GM19099 (cell line): ENCODE data around the gene VEGFA.

Experiments
- POLR2A ChIP-seq: IDR thresholded peaks from 3 replicates; pipeline ENCODE4 v1.6.1; 2011; ENCODE audit warnings: low read depth; ENCODE audit not compliant: insufficient read length; ENCODE audit errors: extremely low read depth

Gene VEGFA

GRCh38 chr6:43793154-43793874 is 23.3 kb downstream of the VEGFA start:
- no peak for TF ChIP-seq POLR2A

GRCh38 chr6:43793875-43794242 is 23.8 kb downstream of the VEGFA start:
- no peak for TF ChIP-seq POLR2A

DNA sequence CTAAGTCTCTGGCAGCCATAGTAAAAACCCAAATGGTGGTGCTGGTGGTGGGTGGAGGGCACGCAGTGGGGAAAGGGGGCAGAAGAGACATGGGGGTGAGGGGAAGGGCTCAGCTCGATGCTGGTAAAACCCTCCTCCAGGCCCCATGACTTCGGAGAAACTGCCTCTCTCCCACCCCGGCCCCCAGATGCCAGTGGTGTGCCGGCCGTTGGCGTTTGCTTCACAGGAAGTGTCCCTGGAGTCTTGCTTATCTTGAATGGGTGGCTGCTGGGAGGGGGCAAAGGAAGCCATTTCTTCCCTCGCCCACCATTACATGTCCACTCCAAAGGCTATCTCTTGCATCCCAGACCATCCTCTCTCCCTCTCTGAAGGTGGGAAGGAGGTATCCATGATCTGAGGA is 25.4 kb downstream of the VEGFA start:
- TF ChIP-seq POLR2A, result no peak

GRCh38 chr6:43796168-43796567 is 26.2 kb downstream of the VEGFA start:
- no peak for TF ChIP-seq POLR2A

- TF ChIP-seq POLR2A, result no peak
Observed at GRCh38 chr6:43796903-43797890, 27.2 kb downstream of the VEGFA start.

GRCh38 chr6:43797919-43798318 is 27.9 kb downstream of the VEGFA start:
- no peak for TF ChIP-seq POLR2A

- no peak for TF ChIP-seq POLR2A
Observed at GRCh38 chr6:43798688-43799444, 28.9 kb downstream of the VEGFA start.

GRCh38 chr6:43799551-43800297 is 29.7 kb downstream of the VEGFA start:
- TF ChIP-seq POLR2A, result no peak

DNA sequence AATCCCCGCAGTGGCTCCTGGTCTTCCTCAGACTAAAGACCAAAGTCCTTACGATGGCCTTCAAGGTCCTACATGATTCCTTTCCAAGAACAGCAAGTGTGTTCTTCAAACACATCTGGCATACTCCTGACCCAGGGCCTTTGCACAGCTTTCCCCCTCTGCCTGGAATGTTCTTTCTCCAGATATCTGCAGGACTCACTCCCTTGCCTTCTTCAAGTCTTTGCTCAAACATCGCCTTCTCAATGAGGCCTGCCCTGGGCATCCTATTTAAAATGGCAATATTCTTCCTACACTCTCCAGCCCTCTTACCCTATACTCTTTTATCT is 30.2 kb downstream of the VEGFA start:
- TF ChIP-seq POLR2A, result no peak

GRCh38 chr6:43800746-43801494 is 30.9 kb downstream of the VEGFA start:
- no peak for TF ChIP-seq POLR2A

DNA sequence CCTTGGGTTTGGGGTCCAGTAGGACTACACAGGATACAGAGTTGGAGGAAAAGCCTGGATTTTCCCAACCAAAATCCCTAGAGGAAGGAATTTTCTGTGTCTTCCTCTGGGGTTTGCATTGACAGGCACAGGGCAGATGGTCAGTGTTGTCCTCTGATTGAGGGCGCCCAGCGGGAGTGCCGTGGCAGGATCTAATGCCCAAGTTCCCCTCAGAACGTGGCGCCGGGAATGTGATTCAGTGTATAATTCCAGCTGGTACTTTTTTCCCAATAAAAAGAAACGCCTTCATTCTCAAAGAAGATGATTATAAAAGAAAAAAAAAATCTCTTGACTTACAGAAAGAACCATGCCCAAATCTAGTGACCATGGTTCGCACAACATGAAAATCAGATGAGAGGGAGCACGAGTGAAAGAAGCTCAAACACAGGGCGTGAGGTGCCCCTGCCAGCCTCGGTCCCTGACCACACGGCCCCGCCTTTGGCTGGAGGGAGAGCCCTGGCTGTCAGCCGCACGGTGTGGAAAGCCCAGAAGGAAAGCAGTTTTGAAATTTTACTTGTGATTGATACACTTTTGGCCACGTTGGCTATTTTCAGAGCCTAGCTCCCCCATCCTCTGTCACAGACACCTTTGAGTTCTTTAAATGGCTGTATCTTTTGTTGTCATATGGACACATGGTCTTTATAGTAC is 31.6 kb downstream of the VEGFA start:
- no peak for TF ChIP-seq POLR2A

GRCh38 chr6:43803055-43803782 is 33.2 kb downstream of the VEGFA start:
- no peak for TF ChIP-seq POLR2A

GRCh38 chr6:43803783-43804549 is 34.0 kb downstream of the VEGFA start:
- TF ChIP-seq POLR2A, result no peak
